HepG2 (cell line): ENCODE measurements around the gene ARAP1. TPM values are rescaled to one million over a fixed set of nuclear protein-coding genes. Genes with fewer than 3 reads are reported as not detected.

Source experiments
- ASH2L ChIP-seq: fragments of 300-600, 200-600 bp; sonication (generic); IDR thresholded peaks from 2 replicates; pipeline ENCODE4 v1.7.0; 2017; ENCODE audit warnings: low read depth, mild to moderate bottlenecking, moderate library complexity, mixed read lengths, low read length; ENCODE audit not compliant: insufficient read length
- EED ChIP-seq: sonication (generic); formaldehyde crosslinking; IDR thresholded peaks from 2 replicates; pipeline ENCODE4 v1.5.0; 2020; ENCODE audit warnings: mild to moderate bottlenecking, missing genetic modification reagents
- MXD4 ChIP-seq: IDR thresholded peaks from 2 replicates; pipeline ENCODE4 v1.6.1; 2016; ENCODE audit warnings: mild to moderate bottlenecking, missing biosample characterization, missing genetic modification reagents
- NFE2L1 ChIP-seq: sonication (generic); formaldehyde crosslinking; IDR thresholded peaks from 2 replicates; pipeline ENCODE4 v1.4.0; 2020; ENCODE audit warnings: missing genetic modification reagents, mild to moderate bottlenecking, borderline replicate concordance
- RAD21 ChIP-seq: fragments of 450-650 bp; formaldehyde crosslinking; IDR thresholded peaks from 2 replicates; pipeline ENCODE4 v1.5.0; 2020; ENCODE audit warnings: mild to moderate bottlenecking
- RFX5 ChIP-seq: IDR thresholded peaks from 2 replicates; pipeline ENCODE4 v1.6.1; 2011; ENCODE audit warnings: low read depth, low read length, improper control_type of control experiment
- U2AF2 ChIP-seq: fragments of 200-400 bp; formaldehyde crosslinking; IDR thresholded peaks from 2 replicates; pipeline ENCODE4 v1.6.1; 2017; ENCODE audit warnings: low read depth, mild to moderate bottlenecking, low read length
- ZNF510 ChIP-seq: sonication (generic); formaldehyde crosslinking; IDR thresholded peaks from 2 replicates; pipeline ENCODE4 v1.4.0; 2020; ENCODE audit warnings: low read depth, mild to moderate bottlenecking, missing genetic modification reagents
- polyA plus RNA-seq, 8 experiments: library from polyadenylated mRNA; depleted of rRNA in 3 of 8; stranded (reverse) in 7 of 8; unstranded in 1 of 8; fragments of >200 nt; fragmentation: Illumina TruSeq in 4 of 8; extraction: Trizol in 4 of 8; gene quantifications; 2 replicates each; pipeline versions ENCODE4 v1.2.1 to v1.2.3, GENCODE V29; 2011 to 2016; ENCODE audit warnings: low read depth in 4 of 8, missing spikeins in 1 of 8, mixed read lengths in 1 of 8; ENCODE audit not compliant: insufficient read depth in 1 of 8
- total RNA-seq, 5 experiments: library from RNA; depleted of rRNA; stranded (reverse); fragments of >200 nt; fragmentation: Illumina TruSeq; extraction: Trizol; gene quantifications; 2 replicates each; pipeline ENCODE4 v1.2.3, GENCODE V29; 2016; ENCODE audit warnings: low read depth in 1 of 5
- TF ChIP-seq, protein P1 (sequence below): sonication (generic); formaldehyde crosslinking; IDR thresholded peaks from 2 replicates; pipeline ENCODE4 v1.5.0; 2020; ENCODE audit warnings: mild to moderate bottlenecking, missing genetic modification reagents, borderline replicate concordance
- TF ChIP-seq, protein P2 (sequence below), 2 experiments: sonication (generic) in 1 of 2; formaldehyde crosslinking in 1 of 2; IDR thresholded peaks; 2 replicates each; pipeline versions ENCODE4 v1.5.1 to v1.6.1; 2011 to 2020; ENCODE audit warnings: borderline replicate concordance in 1 of 2, low read depth in 1 of 2, low read length in 1 of 2, mild to moderate bottlenecking in 1 of 2, missing genetic modification reagents in 1 of 2, moderate library complexity in 1 of 2
- TF ChIP-seq, protein P3 (sequence below): sonication (generic); formaldehyde crosslinking; IDR thresholded peaks from 2 replicates; pipeline ENCODE4 v1.4.0; 2020; ENCODE audit warnings: mild to moderate bottlenecking, missing genetic modification reagents, borderline replicate concordance
- TF ChIP-seq, protein P4 (sequence below): IDR thresholded peaks from 2 replicates; pipeline ENCODE4 v1.6.1; 2016; ENCODE audit warnings: low read depth, borderline replicate concordance
- TF ChIP-seq, protein P5 (sequence below): sonication (generic); formaldehyde crosslinking; IDR thresholded peaks from 2 replicates; pipeline ENCODE4 v1.5.0; 2020; ENCODE audit warnings: missing genetic modification reagents, mild to moderate bottlenecking, borderline replicate concordance

Gene ARAP1
- total and polyA plus RNA-seq, 2 of the 13 experiments (the other 11 are each of a cell fraction or from before 2014, with no cell fraction given): 43.2 to 55.5 TPM

DNA sequence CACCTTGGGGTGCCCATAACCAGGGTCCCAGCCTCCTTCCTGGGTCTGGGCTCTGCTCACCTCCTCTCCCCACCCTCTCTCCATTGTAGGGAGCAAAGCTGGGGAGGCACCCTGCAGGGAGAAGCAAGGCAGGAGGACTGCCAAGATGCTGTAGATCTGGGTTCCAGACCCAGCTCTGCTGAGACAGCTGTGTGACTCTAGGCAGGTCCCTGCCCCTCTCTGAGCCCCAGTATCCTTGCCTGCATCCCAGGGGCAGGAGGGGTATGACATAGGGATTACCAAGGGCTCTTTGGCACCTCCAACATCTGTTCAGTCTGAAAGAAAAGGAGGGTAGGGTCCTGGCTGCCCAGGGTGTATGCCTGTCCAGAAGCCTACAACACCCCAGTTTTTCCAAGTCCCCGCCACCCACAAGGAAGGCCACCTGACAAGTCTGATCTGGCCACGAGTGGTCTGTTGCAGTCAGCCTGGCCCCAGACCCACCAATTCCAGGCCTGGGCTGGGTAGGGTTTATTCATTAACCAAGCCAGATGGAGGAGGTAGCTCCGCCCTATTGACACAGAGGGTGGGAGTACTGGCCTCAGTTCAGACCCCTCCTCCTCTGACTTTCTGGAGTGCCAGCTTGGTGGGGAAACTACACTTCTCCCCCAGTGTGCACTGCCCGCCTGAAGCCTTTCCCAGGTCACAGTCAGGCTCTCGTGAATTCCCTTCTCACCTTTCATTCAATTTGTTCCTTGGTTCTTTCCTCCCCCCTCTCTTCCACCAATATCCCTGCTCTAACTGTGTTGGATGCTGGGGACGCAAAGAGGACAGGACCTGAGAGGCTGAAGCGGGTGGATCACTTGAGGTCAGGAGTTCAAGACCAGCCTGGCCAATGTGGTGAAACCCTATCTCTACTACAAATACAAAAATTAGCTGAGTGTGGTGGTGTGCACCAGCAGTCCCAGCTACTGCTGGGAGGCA, 26.6 kb upstream of the ARAP1 start (continued):
- TF ChIP-seq, protein P1, sequence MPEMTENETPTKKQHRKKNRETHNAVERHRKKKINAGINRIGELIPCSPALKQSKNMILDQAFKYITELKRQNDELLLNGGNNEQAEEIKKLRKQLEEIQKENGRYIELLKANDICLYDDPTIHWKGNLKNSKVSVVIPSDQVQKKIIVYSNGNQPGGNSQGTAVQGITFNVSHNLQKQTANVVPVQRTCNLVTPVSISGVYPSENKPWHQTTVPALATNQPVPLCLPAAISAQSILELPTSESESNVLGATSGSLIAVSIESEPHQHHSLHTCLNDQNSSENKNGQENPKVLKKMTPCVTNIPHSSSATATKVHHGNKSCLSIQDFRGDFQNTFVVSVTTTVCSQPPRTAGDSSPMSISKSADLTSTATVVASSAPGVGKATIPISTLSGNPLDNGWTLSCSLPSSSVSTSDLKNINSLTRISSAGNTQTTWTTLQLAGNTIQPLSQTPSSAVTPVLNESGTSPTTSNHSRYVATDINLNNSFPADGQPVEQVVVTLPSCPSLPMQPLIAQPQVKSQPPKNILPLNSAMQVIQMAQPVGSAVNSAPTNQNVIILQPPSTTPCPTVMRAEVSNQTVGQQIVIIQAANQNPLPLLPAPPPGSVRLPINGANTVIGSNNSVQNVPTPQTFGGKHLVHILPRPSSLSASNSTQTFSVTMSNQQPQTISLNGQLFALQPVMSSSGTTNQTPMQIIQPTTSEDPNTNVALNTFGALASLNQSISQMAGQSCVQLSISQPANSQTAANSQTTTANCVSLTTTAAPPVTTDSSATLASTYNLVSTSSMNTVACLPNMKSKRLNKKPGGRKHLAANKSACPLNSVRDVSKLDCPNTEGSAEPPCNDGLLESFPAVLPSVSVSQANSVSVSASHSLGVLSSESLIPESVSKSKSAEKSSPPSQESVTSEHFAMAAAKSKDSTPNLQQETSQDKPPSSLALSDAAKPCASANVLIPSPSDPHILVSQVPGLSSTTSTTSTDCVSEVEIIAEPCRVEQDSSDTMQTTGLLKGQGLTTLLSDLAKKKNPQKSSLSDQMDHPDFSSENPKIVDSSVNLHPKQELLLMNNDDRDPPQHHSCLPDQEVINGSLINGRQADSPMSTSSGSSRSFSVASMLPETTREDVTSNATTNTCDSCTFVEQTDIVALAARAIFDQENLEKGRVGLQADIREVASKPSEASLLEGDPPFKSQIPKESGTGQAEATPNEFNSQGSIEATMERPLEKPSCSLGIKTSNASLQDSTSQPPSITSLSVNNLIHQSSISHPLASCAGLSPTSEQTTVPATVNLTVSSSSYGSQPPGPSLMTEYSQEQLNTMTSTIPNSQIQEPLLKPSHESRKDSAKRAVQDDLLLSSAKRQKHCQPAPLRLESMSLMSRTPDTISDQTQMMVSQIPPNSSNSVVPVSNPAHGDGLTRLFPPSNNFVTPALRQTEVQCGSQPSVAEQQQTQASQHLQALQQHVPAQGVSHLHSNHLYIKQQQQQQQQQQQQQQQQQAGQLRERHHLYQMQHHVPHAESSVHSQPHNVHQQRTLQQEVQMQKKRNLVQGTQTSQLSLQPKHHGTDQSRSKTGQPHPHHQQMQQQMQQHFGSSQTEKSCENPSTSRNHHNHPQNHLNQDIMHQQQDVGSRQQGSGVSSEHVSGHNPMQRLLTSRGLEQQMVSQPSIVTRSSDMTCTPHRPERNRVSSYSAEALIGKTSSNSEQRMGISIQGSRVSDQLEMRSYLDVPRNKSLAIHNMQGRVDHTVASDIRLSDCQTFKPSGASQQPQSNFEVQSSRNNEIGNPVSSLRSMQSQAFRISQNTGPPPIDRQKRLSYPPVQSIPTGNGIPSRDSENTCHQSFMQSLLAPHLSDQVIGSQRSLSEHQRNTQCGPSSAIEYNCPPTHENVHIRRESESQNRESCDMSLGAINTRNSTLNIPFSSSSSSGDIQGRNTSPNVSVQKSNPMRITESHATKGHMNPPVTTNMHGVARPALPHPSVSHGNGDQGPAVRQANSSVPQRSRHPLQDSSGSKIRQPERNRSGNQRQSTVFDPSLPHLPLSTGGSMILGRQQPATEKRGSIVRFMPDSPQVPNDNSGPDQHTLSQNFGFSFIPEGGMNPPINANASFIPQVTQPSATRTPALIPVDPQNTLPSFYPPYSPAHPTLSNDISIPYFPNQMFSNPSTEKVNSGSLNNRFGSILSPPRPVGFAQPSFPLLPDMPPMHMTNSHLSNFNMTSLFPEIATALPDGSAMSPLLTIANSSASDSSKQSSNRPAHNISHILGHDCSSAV (CRISPR knock-in tag): no peak
- TF ChIP-seq, protein P2, sequence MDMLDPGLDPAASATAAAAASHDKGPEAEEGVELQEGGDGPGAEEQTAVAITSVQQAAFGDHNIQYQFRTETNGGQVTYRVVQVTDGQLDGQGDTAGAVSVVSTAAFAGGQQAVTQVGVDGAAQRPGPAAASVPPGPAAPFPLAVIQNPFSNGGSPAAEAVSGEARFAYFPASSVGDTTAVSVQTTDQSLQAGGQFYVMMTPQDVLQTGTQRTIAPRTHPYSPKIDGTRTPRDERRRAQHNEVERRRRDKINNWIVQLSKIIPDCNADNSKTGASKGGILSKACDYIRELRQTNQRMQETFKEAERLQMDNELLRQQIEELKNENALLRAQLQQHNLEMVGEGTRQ (IDR thresholded peaks at IDR 0.05; ENCODE audit: low read depth, low read length): 0 out of 2 replicates have a peak, but pooled peaks have one; percentile 28
- TF ChIP-seq, protein P2 (CRISPR knock-in tag; IDR thresholded peaks at IDR 0.05; ENCODE audit: borderline replicate concordance): no peak; the same call in 1 of the 2 replicates
- TF ChIP-seq RFX5: no peak
- TF ChIP-seq ZNF510: no peak
- TF ChIP-seq EED: no peak
- no peak for TF ChIP-seq MXD4 (CRISPR knock-in tag)
- TF ChIP-seq, protein P3, sequence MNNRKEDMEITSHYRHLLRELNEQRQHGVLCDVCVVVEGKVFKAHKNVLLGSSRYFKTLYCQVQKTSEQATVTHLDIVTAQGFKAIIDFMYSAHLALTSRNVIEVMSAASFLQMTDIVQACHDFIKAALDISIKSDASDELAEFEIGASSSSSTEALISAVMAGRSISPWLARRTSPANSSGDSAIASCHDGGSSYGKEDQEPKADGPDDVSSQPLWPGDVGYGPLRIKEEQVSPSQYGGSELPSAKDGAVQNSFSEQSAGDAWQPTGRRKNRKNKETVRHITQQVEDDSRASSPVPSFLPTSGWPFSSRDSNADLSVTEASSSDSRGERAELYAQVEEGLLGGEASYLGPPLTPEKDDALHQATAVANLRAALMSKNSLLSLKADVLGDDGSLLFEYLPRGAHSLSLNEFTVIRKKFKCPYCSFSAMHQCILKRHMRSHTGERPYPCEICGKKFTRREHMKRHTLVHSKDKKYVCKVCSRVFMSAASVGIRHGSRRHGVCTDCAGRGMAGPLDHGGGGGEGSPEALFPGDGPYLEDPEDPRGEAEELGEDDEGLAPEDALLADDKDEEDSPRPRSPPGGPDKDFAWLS (CRISPR knock-in tag): peak; percentile 25; the same call in 1 of the 2 replicates
- no peak for TF ChIP-seq U2AF2
- TF ChIP-seq RAD21 (CRISPR knock-in tag): no peak
- no peak for TF ChIP-seq NFE2L1 (CRISPR knock-in tag)
- no peak for TF ChIP-seq ASH2L
- TF ChIP-seq, protein P4, sequence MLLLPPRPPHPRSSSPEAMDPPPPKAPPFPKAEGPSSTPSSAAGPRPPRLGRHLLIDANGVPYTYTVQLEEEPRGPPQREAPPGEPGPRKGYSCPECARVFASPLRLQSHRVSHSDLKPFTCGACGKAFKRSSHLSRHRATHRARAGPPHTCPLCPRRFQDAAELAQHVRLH (CRISPR knock-in tag): 0 out of 2 replicates have a peak, but pooled peaks have one; percentile 30
- TF ChIP-seq, protein P5, sequence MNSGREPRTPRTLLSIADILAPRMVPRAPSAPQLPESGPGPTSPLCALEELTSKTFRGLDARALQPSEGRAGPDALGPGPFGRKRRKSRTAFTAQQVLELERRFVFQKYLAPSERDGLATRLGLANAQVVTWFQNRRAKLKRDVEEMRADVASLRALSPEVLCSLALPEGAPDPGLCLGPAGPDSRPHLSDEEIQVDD (CRISPR knock-in tag): no peak
